HuH-7 (cell line): Measurements from ENCODE around the gene TTC4.
"Not testable (repeated sequence)": the region's sequence is repeated elsewhere in the genome, so short reads cannot be mapped to it uniquely, and the experiment has no call there.

Experiments used
- DNase-seq: peaks from one replicate; pipeline ENCODE4 v3.0.0; 2011; ENCODE audit warnings: low spot score

Gene TTC4

DNA sequence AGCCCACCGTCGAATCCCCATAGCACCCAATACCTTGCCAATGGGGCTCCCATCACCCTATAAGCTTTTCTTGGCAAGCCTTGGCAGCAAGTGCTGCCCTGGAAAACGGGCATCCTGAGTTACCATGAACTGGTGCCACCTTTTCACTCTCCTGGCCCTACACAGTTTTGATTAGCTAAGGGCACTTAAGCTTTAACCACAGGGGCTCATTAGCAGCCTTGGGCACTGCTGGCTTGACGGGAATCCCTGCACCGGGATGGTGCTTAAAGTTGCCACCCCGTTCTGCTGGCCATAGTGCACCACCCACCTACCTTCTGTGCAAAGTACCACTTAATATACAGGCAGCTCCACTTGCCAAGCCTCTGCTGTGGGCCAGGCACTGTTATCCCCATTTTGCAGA is 34.9 kb downstream of the TTC4 start:
- DNase-seq = no peak

DNA sequence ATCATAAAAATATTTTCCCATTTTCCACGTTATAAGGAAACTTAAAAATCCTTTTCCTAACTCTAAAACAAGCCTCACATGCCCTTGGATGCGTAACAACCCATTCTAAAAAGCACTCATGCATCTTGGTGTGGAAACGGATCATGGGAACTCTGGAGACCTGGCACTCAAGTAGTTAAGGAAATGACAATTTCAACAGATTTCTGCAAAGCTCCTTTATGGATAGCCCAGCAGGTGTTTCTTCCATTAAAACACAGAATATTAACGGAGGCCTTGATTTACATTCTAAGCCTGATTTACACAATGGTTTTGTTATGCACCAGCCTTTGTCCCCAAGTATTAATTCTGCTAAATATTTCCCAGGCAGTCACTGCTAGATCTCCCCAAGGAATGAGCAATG is 35.8 kb downstream of the TTC4 start:
- DNase-seq = no peak

DNA sequence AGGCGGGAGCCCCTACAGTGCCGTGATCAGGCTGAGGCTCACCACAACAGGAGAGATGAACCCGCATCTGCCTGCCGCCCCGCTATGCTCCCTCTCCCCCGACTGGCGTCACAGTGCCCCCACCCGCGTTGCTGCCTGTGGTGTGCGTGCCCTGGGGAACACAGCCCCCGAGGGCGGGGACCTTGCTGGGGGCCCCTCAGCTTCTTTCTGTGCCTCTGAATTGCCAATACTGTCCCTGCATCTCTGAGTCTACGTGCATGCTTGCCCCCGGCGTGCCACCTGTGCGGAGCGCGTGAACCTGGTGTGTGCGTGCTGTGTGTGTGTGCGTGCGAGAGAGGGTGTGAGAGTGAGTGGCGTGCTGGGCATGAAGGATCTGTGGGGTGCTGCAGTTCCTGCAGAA is 38.4 kb downstream of the TTC4 start:
- DNase-seq = no peak

DNA sequence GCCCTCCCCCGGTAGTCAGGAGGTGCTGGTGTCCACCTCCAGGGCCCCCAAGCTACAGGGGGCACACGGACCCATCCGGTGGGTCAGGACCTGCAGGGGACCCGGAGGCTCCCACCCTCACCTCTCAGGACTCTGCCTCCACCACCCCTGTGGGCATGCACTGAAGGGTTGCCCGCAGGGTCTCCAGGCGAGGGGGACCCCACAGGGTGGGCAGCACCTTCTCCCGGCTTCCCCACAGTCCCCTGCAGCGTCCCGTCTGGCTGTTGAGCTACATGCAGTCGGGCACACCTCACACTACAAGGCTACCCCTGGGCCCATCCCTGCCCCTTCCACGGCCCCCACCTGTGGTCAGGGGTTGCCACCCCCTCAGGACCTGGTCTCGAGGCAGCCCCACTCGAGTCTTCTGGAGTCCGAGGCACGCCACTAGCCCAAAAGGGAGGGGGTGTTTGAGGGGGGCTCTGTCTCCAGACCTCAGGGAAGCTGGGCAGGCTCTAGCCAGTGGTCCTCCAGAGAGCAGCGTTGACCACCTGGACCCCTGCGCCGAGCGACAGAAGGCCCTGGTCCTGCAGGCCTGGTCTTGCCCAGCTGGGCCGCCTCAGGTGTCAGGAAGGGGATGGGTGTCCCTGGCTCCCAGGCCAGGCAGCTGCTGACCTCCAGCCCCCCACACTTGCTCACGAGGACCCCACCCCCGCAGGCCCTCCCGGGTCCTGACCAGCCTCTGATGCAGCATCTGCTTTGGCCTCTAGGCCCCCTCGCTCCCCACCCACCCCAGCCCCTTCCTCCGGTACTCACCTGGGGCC is 39.0 kb downstream of the TTC4 start:
- DNase-seq = no peak

DNA sequence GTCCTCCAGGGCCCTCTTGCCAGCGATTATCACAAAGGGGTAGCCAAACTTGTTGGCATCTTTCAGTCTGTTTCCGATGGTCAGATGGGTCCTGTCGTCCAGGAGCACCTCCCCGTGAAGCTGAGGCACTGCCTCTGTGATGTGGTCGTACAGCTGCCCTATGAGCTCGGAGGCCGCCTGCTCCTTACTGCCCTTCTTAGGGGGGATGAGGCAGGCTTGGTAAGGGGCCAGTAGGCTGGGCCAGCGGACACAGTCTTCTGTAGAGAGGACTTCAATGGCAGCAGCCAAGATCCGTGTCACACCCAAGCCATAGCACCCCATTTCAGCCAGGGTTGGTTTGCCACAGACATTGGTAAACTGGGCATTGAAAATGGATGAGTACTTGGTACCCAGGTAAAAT is 42.2 kb downstream of the TTC4 start:
- no peak for DNase-seq

DNA sequence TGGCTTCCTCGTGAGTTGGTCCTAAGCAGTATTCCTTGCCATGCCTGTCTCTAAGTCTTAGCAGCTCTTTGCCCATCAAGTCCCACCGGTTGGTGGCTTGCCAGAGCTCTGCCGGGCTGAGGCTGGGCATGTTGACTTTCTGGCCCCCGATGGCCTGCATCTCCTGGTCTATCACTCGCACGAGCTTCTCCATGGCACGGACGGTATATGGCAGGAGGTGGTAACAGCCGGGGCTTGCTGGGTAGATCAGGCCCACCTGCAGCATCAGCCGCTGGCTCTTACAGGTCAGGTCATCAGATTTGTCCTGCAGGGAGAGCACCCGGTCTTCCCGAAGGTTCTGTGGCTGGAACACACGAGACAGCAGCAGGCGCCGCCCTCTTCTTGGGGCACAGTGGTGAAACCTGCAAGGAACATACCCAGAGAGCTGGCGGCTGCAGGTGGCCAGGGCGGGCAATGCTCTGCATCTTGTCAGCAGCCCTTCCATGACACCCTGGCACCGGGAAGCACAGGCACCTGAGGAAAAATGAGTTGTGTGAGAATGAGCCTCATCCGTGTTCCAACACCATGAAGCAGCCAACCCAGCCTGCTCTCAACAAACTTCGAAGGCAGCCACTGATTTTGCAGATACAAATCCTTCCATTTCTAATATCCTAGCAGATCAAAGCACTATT is 43.2 kb downstream of the TTC4 start:
- no peak for DNase-seq

DNA sequence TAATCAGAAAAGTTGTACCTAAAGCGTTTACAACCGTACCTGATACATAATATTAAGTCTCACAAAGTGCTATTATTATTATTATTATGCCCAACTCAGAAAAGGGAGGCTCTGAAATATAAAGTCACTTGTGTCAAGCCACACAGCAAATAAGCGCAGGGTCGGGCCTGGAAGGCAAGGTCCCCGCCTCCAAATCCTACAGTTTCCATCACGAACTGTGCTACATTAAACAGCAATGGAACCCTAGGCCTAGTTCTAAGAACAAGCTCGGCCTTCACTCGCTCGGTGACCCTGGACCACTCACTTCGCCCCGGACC is 48.1 kb downstream of the TTC4 start:
- no peak for DNase-seq

DNA sequence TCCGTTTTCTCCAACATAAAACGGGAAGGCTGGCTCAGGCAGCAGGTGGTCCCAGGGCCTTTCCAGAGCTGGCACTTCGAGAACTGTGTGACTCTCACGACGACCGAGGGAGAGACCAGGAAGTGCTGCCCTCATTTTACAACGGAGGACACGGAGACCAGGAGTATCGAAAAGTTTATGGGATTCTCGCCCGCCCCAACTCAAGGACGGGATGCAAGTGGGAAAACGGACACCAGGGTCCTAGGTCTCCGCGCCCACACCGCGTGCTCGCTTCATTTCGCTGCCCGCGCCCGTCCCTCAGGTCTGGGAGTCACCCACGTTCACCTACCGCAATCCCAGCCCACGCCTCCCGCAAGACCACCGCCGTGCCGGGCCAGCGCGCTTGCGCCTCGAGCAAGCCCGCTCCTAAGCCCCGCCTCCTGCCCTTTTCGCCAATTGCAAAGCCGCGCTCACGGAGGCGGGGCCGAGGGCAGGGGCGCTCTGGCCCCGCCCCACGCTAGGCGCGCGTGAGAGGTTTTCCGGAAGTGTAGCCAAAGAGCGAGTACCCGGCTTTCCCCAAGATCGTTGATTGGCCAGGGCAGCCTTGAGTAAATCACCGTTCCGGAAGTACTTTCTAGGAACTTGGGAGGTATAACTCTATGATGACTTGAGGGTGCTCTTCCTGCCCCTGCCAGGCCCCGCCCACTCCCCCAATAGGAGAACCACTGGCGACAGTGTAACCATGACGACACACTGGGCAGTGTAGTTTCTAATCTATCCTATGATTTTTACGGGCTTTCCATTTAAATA is 48.7 kb downstream of the TTC4 start, which contains the start of gene PARS2:
Gene PARS2, minus strand, starts transcription at position 391 of the 789 bp plus-strand sequence. CDS start 5,362 bp downstream, outside the sequence.
- DNase-seq = peak; percentile 96

DNA sequence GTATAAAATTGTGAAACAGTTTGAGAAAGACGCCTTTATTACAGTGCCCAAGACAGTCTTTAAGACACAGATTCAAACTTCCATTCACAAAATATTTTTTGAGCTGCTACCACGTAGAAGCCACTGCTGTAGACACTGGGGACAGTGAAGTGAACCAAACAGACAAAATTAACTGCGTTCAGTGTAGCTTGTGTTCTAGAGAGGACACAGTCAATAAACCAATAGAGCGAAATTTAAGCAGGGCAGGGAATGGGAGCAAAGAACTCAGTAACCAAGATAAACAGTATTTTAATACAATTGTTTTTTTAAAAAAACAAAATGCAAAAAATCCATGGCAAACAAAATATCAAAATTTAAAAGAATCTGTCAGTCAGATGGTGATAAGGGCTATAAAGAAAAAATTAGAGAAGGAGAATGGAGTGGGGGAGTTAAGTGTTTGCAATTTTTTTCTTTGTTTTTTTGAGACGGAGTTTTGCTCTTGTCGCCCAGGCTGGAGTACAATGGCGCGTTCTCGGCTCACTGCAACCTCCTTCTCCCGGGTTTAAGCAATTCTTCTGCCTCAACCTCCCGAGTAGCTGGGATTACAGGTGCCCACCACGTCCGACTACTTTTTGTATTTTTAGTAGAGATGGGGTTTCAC is 49.4 kb downstream of the TTC4 start:
- no peak for DNase-seq

DNA sequence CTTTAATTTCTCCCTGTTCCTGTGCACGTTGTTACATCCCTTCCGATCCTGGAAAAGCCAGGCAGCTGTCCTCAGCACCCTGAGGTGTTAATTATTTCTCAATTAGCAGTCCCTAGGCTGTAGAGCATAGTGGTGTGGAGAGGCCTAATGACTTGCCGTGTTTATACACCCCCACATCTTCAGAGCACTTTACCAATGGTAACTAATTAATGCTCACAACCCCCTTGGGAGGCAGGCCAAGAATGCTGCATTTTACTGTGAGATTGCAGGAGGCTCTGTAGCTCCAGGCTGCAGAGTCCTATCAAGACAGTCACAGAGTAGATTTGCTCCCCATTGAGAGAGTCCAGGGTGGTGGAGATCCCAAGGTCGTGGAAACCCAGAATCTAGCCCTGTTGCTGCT is 51.1 kb downstream of the TTC4 start:
- no peak for DNase-seq

DNA sequence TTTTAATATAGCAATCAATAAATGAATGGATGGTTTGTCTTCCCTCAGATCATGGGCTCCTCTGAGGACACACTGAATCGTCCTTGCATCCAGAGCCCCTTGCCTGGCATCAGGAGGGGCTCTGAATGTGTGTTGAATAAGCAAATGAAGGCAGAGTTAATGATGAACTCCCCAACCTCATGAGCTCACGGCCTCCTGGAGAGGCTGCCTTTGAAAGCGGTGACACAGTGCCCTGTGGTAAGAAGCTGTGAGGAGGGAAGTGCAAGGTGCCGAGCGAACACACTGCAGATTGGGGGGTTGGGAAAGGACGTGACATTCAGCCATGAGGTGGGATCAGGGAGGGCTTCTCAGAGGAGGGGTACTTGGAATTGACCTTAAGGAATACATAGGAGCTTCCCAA is 51.9 kb downstream of the TTC4 start:
- DNase-seq = no peak

DNA sequence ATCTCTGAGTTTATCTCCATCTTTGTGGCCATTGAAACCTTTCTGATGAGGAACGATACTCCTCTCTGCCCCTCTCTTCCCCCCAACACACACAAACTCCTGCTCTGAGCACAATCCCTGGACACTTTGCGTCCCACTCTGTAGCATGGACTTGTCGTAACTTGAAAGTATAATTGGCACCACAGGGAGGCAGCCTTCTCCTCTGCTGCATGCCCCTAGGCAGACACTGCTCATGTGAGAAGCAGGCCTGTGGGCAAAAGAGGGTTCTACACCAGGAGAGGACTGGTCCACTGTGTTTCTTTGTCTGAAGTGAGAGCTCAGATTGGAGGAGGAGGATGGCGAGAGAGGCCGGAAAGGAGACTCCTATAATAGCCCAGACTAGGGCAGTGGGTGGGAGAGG is 52.4 kb downstream of the TTC4 start:
- no peak for DNase-seq

DNA sequence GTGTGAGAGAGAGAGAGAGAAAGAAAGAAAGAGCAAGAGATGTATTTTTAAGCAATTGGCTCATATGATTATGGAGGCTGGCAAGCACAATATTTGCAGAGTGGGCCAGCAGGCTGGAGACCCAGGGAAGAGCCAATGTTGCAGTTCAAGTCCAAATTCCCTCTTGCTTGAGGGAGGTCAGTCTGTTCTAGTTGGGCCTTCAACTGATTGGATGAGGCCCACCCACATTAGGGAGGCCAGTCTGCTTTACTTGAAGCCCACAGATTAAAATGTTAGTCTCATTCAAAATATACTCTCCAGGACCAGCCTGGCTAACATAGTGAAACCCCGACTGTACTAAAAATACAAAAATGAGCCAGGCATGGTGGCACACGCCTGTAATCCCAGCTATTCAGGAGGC is 57.3 kb downstream of the TTC4 start:
- no peak for DNase-seq

DNA sequence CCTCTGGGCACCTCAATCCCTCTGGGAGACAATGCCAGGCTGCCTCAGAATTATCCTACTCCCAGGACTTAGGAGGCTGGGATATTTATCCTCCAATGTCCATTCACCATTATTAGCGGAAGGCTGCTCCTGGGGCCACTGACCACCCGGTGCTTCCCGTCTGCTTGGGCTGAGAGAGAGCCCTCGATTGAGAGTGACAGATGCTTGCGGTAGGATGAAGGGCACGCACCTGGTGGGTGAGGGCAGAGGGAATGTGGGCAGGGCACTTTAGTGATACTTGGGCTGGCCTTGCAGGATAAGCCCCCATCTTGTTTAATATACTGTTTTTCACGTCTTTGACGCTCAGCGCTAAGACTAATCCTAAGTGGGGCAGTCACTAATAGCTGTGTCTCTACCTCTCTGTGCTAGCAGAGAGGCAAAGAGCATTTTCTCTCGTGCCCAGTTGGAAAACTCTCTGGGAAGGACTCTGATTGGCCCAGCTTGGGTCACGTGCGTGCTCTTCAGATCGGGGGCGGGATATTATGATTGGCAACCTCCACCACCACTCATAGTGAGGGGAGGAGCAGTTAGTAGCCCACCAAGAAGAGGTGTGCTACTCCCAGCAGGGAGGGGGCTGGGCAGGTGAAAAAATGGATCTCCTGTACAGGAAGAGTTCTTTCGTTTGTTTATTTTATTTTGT is 59.3 kb downstream of the TTC4 start:
- peak; percentile 82 for DNase-seq

DNA sequence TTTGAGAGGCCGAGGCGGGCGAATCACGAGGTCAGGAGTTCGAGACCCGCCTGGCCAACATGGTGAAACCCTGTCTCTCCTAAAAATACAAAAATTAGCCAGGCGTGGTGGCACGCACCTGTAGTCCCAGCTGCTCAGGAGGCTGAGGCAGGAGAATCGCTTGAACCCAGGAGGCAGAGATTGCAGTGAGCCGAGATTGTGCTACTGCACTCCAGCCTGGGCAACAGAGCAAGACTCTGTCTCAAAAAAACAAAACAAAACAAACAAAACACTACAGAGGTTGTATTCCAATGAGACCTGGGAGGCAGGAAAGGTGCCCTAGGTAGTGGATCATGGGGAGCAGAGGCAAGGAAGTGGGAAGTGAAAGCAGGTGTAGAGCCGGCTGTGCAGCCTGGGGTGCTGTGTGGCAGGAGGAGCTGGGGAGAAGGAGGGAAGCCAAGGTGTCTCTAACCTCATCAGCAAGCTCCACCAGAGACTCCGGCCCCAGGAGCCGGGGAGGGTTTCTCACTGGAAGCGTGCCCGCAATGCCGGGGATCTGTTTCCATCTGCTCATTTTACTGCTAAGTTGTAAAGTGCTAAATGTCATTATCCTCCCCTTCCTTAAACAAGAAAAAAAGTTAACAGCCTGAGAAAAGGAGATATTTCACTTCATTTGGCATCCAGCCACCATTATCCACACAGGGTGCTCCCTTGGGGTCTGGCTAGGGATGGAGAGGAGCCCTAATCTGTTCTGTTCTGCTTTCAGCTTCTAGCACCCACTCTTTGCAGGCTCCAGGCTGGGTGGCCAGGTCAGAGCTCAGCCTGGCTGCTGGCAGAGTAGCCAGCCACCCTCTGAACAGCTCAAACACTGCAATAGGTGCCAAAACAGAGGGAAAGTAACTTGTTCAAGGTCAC is 60.4 kb downstream of the TTC4 start:
- not testable (repeated sequence) for DNase-seq

DNA sequence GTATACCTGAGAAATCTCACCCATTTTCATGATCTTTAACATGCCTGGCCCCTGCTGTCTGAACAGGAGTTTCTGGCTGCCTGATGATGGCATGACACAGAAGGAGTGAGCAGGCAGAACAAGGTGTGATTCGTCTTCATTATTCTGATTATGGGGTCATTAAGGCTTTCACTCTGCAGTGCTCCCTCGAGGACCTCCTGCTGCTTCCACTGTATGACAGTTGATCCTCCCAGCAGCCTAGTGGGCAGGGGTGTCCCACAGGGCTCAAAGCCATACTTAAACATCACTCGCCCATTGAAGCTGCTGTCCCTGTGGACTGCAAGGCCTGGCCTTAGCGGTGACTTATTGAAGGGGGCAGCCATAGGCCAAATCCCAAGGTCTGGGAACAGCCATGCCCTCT is 61.4 kb downstream of the TTC4 start:
- no peak for DNase-seq

DNA sequence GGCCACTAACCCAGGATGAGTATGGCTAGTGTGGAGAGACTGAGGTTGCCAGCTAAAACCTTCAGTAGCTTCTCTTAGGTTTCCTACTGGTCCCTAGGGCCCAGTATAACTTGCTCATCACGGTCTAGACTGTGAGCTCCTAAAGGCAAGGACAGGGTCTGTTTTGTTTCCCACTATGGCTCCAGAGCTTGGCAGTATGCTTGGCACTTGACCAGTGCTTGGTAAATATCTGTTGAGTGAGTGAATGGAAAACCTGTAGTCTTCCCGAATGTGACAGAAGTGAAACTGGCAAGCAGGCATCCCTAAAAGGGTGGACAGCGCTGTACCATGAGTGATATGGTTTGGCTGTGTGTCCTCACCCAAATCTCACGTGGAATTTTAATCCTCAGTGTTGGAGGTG is 61.8 kb downstream of the TTC4 start:
- no peak for DNase-seq

DNA sequence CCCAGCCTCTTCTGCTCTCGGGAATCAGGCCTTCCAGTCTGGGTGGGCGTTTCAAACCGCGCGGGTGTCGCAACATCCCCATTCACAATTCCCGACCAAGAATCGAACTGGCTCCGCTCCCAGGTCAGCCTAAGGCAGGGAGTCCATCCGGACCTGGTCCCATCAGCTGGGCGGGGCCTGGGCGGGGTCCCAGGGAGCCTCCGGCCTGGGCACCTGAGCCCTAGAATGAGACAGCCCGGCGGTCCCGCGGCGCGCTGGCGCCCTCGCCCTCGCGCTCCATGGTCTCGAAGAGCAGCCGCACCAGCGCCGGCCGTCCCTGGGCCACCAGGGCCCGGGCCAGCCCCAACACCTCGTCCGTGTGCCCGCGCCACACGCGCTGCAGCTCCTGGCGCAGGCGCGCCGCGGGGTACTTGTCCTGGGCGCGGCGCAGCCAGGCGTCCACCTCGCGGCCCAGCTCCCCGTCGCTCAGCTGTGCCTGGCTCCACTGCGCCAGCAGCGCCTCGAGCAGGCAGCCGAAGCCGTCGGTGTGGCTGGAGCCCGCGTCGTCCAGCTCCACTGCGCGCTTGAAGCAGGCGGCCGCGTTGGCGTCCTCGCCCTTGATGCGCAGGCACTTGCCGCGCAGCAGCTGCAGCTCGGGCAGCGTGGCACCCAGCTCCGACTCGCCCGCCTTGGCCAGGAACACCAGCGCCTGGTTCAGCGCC is 65.5 kb downstream of the TTC4 start:
- DNase-seq = no peak

DNA sequence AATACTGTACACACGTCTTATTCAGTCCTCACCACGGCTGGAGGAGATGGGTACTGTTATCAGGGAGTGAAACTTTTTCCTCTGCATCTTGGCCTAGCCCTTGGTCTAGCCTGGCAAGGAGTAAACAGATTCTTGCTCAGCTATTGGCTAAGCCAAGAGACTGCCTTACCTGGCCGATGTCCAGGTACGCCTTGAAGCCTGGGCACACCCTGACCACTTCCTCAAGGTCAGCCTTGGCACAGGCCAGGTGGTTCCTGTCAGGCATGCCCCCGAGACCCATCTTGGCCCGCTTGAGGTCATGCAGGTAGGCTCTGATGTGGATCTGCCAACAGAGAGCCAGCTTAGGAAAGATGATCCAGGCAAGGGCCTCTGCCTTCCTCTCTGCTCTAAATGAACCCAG is 66.5 kb downstream of the TTC4 start:
- no peak for DNase-seq

DNA sequence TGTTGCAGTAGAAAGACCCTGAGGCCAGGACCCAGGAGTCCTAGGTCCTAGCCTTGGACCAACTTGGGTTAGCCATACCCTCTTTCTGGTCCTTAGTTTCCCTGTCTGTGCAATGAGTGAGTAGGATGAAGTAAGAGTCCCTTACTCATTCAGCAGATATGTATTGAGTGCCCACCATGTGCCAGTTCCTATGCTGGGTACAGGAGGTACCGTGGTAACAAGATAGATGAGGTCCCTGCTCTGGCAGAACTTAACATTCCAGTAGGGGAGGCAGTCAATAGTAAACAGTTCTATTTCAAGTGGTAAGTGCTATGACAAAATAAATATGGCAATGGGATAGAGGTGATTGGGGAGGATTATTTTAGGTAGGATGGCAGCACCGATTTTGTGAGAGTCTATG is 66.9 kb downstream of the TTC4 start:
- no peak for DNase-seq
